Smooth muscle cell (in vitro differentiated cells): ENCODE data around the gene GKN2. TPM values are rescaled to one million over a fixed set of nuclear protein-coding genes. Genes with fewer than 3 reads are reported as not detected.

ENCODE experiments used
- DNase-seq: peaks from one replicate; lab custom pipeline; 2025; ENCODE audit not compliant: unreplicated experiment; lab: John Stamatoyannopoulos, UW
- H2AFZ ChIP-seq: fragments of 200-600 bp; sonication (generic); 2 replicates; pipeline ENCODE4 v1.6.0; 2016; ENCODE audit warnings: antibody characterized with exemption, low read depth, mild to moderate bottlenecking
- H3F3A ChIP-seq: fragments of 200-600 bp; sonication (generic); 2 replicates; pipeline ENCODE4 v1.6.0; 2017; ENCODE audit warnings: antibody characterized with exemption, low read depth
- H3K27ac ChIP-seq: fragments of 200-600 bp; sonication (generic); 2 replicates; pipeline ENCODE4 v1.5.1; 2016; ENCODE audit warnings: low read depth, mild to moderate bottlenecking
- H3K27me3 ChIP-seq: fragments of 200-600 bp; sonication (generic); 2 replicates; pipeline ENCODE4 v1.6.1; 2016; ENCODE audit warnings: low read depth, mild to moderate bottlenecking
- H3K36me3 ChIP-seq: fragments of 200-600 bp; sonication (generic); 2 replicates; pipeline ENCODE4 v1.5.1; 2016; ENCODE audit warnings: low read depth
- H3K4me1 ChIP-seq: fragments of 200-600 bp; sonication (generic); 2 replicates; pipeline ENCODE4 v1.5.1; 2016; ENCODE audit warnings: low read depth
- H3K4me2 ChIP-seq: fragments of 200-600 bp; sonication (generic); 2 replicates; pipeline ENCODE4 v1.6.0; 2016; ENCODE audit warnings: mild to moderate bottlenecking
- H3K4me3 ChIP-seq: fragments of 200-600 bp; sonication (generic); 2 replicates; pipeline ENCODE4 v1.5.1; 2016; ENCODE audit warnings: mild to moderate bottlenecking
- H3K79me2 ChIP-seq: fragments of 200-600 bp; sonication (generic); 2 replicates; pipeline ENCODE4 v1.6.0; 2016; ENCODE audit warnings: low read depth, mild to moderate bottlenecking
- H3K9ac ChIP-seq: fragments of 200-600 bp; sonication (generic); 2 replicates; pipeline ENCODE4 v1.6.0; 2016; ENCODE audit warnings: low read depth
- H3K9me3 ChIP-seq: fragments of 200-600 bp; sonication (generic); replicated peaks from 2 replicates; pipeline ENCODE4 v1.5.1; 2016; ENCODE audit warnings: low read depth
- H4K20me1 ChIP-seq: fragments of 200-600 bp; sonication (generic); 2 replicates; pipeline ENCODE4 v1.6.0; 2016; ENCODE audit warnings: low read depth
- CTCF ChIP-seq: fragments of 200-600 bp; sonication (generic); IDR thresholded peaks from 2 replicates; pipeline ENCODE4 v1.5.1; 2017; ENCODE audit warnings: borderline replicate concordance, mild to moderate bottlenecking, antibody characterized with exemption; ENCODE audit not compliant: insufficient read depth, poor library complexity, severe bottlenecking
- WGBS: methylation state at CpG from one replicate; pipeline ENCODE4 v1.1.7; 2016; ENCODE audit warnings: low lambda C conversion rate; 5-methylcytosine and 5-hydroxymethylcytosine counted together
- polyA plus RNA-seq: library from polyadenylated mRNA; unstranded; fragments of >200 nt; fragmentation: Nextera tagmentation; extraction: Ambion mirVana; gene quantifications from 2 replicates; pipeline ENCODE4 v1.2.1, GENCODE V29; 2016
- total RNA-seq: library from RNA; depleted of rRNA; stranded (reverse); fragments of >200 nt; gene quantifications from 2 replicates; pipeline ENCODE4 v1.2.3, GENCODE V29; 2014

The GKN2 gene
- total and polyA plus RNA-seq, 2 experiments from 2014 or later, result not detected

- DNase-seq, result no peak
- Histone ChIP-seq H4K20me1 (no peaks in the 10 kb centered on the region), H3K4me3 (no peak overlapping the region), H3K4me2 (no peak overlapping the region), H2AFZ (no peak overlapping the region), H3K79me2 (no peaks in the 10 kb centered on the region), H3K27ac (no peak overlapping the region), H3K36me3 (no peaks in the 10 kb centered on the region), H3K4me1 (peaks cover 3% of the 10 kb centered on the region), H3K27me3 (no peaks in the 10 kb centered on the region), H3K9ac (no peak overlapping the region), H3F3A (no peaks in the 10 kb centered on the region), H3K9me3 (no peaks in the 10 kb centered on the region)
- WGBS, result 92% methylated on average over 6 of the region's 6 CpGs
- no peak for TF ChIP-seq CTCF
These were observed 32.1 kb downstream of the GKN2 start for GRCh38 chr2:68920481-68921170.

GRCh38 chr2:68918497-68918896 is 34.2 kb downstream of the GKN2 start:
- Histone ChIP-seq H3K9ac (no peak overlapping the region), H3K4me2 (no peak overlapping the region), H2AFZ (no peak overlapping the region), H3K27me3 (no peaks in the 10 kb centered on the region), H3K27ac (no peak overlapping the region), H3K4me1 (no peaks in the 10 kb centered on the region), H3F3A (no peaks in the 10 kb centered on the region), H3K9me3 (no peaks in the 10 kb centered on the region), H3K36me3 (no peaks in the 10 kb centered on the region), H4K20me1 (no peaks in the 10 kb centered on the region), H3K79me2 (no peaks in the 10 kb centered on the region), H3K4me3 (no peak overlapping the region)
- no peak for DNase-seq
- 81% methylated on average over 7 of the region's 7 CpGs for whole genome bisulfite sequencing
- no peak for TF ChIP-seq CTCF

DNA sequence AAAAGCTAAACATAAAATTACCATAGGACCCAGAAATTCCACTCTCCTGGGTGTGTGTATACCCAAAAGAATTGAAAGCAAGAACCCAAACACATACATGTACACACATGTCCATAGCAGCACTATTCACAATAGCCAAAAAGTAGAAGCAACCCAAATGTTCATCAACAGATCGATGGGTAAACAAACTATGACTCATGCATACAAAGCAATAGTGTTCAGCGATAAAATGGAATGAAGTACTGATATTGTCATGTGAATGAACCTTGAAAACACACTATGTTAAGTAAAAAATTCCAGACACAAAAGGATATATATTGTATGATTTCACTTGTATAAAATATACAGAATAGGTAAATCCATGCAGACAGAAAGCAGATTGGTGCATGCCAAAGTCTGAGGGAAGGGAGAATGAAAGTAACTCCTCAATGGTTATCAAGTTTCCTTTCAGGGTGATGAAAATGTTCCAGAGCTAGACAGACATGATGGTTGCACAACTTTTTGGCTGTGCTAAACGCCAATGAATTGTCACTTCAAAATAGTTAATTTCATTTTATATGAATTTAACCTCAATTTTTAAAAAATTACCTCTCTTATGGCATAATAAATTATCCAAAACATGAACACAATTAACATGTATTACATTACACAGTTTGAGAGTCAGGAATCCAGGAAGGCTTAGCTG is 35.5 kb downstream of the GKN2 start:
- Histone ChIP-seq H3F3A (no peaks in the 10 kb centered on the region), H3K4me2 (no peak overlapping the region), H3K79me2 (no peaks in the 10 kb centered on the region), H3K27me3 (no peaks in the 10 kb centered on the region), H3K9me3 (no peaks in the 10 kb centered on the region), H3K27ac (no peak overlapping the region), H3K4me1 (no peaks in the 10 kb centered on the region), H3K36me3 (no peaks in the 10 kb centered on the region), H2AFZ (no peak overlapping the region), H3K9ac (no peak overlapping the region), H3K4me3 (no peak overlapping the region), H4K20me1 (no peaks in the 10 kb centered on the region)
- WGBS, result 93% methylated on average over 3 of the region's 3 CpGs
- no peak for TF ChIP-seq CTCF
- DNase-seq, result no peak
